Lung (tissue), 12 donors: ENCODE measurements around the gene ACSF3. TPM values are rescaled to one million over a fixed set of nuclear protein-coding genes. Genes with fewer than 3 reads are reported as not detected.
A peak's percentile ranks its signal among the peaks of the same experiment; 100 is the strongest.

ENCODE experiments used
- ATAC-seq: fragments of 200-7000 bp; cut with Tn5 transposase; one replicate; pipeline ENCODE4 v1.9.1; 2020; ENCODE audit warnings: moderate number of reproducible peaks; ENCODE audit not compliant: insufficient read depth, low FRiP score
- DNase-seq, 3 donors: peaks; one replicate each; pipeline ENCODE4 v3.0.0-alpha.2; 2013 to 2017
- H3K27ac ChIP-seq, 2 donors: one replicate each; pipeline ENCODE4 v1.5.1; 2013; ENCODE audit warnings: mild to moderate bottlenecking in 2 of 2, moderate library complexity in 2 of 2, control low read depth in 1 of 2, inconsistent platforms in 1 of 2, low read depth in 1 of 2, low read length in 1 of 2
- H3K27me3 ChIP-seq, 3 donors: one replicate each; pipeline ENCODE4 v1.5.1; 2013; ENCODE audit warnings: low read length in 2 of 3; ENCODE audit not compliant: control insufficient read depth in 3 of 3, insufficient read depth in 3 of 3
- H3K36me3 ChIP-seq, 4 donors: one replicate each; pipeline ENCODE4 v1.5.1; 2013; ENCODE audit warnings: low read length in 4 of 4, mild to moderate bottlenecking in 1 of 4, moderate library complexity in 1 of 4; ENCODE audit not compliant: control insufficient read depth in 4 of 4, insufficient read depth in 4 of 4
- H3K4me1 ChIP-seq, 5 donors: one replicate each; pipeline ENCODE4 v1.5.1; 2013; ENCODE audit warnings: low read length in 5 of 5, mild to moderate bottlenecking in 2 of 5, moderate library complexity in 1 of 5; ENCODE audit not compliant: control insufficient read depth in 5 of 5, insufficient read depth in 5 of 5
- H3K4me3 ChIP-seq: one replicate; pipeline ENCODE4 v1.5.1; 2013; ENCODE audit warnings: mild to moderate bottlenecking, control low read depth, moderate library complexity
- H3K9ac ChIP-seq, 2 donors: one replicate each; pipeline ENCODE4 v1.5.1; 2013; ENCODE audit warnings: low read length in 2 of 2, control low read depth in 1 of 2; ENCODE audit not compliant: insufficient read depth in 1 of 2
- H3K9me3 ChIP-seq, 4 donors: one replicate each; pipeline ENCODE4 v1.5.1; 2013; ENCODE audit warnings: low read length in 3 of 4, mild to moderate bottlenecking in 1 of 4, moderate library complexity in 1 of 4; ENCODE audit not compliant: control insufficient read depth in 4 of 4, insufficient read depth in 3 of 4
- WGBS, 2 donors: extraction: QIAGEN DNeasy Blood & Tissue Kit; methylation state at CpG; one replicate each; pipeline ENCODE4 v1.1.7; 2013; 5-methylcytosine and 5-hydroxymethylcytosine counted together
- polyA plus RNA-seq, 2 donors: library from polyadenylated mRNA; stranded (reverse); fragments of 200-250 nt; gene quantifications; one replicate each; pipeline ENCODE4 v1.2.1, GENCODE V29; 2013
- total RNA-seq, 2 donors: library from RNA; depleted of rRNA in 1 of 2; stranded (reverse); fragments of >200 nt in 1 of 2; gene quantifications; one replicate each; pipeline ENCODE4 v1.2.1, GENCODE V29; 2014 to 2021
- TF ChIP-seq, protein P1 (sequence below): IDR thresholded peaks from 2 replicates; pipeline ENCODE4 v1.5.1; 2012; ENCODE audit warnings: mild to moderate bottlenecking; ENCODE audit errors: control extremely low read depth, extremely low read depth
- donor health status: control.
- donor health status: control.
- donor health status: Bipolar disorder and iron deficiency.
- donor health status: healthy.
- donor health status: DM: yes; HTN: yes; CAD: no.

ACSF3 gene
- total and polyA plus RNA-seq, 4 donors, result 17.4 to 33.6 (median 31.2) TPM

DNA sequence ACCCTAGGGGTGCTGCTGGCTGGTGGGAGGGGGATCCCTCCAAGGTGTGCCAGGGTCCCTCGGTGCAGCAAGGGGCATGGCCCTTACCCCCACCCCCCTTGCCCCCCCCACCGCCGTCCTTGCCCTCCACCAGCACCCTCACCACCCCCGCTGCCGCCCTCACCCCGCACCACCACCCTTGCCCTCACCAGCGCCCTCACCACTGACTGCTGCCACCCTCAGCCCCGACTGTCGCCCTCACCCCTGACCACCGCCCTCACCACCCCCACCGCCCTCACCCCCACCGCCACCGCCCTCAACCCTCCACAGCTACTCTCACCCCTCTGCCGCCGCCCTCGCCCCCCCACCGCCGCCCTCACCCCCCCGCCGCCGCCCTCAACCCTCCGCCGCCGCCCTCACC lies 23.1 kb upstream of the ACSF3 start:
- no peak overlapping the region for H3K27ac ChIP-seq
- peaks cover 0 to 3% (median 0%) of the 10 kb centered on the region in 3 donors for H3K27me3 ChIP-seq
- ATAC-seq (no peak), DNase-seq (no peak)
- peaks cover 0 to 11% (median 0%) of the 10 kb centered on the region in 5 donors for H3K4me1 ChIP-seq
- no peak overlapping the region for H3K4me3 ChIP-seq
- no peak overlapping the region for H3K9ac ChIP-seq
- TF ChIP-seq, protein P1, sequence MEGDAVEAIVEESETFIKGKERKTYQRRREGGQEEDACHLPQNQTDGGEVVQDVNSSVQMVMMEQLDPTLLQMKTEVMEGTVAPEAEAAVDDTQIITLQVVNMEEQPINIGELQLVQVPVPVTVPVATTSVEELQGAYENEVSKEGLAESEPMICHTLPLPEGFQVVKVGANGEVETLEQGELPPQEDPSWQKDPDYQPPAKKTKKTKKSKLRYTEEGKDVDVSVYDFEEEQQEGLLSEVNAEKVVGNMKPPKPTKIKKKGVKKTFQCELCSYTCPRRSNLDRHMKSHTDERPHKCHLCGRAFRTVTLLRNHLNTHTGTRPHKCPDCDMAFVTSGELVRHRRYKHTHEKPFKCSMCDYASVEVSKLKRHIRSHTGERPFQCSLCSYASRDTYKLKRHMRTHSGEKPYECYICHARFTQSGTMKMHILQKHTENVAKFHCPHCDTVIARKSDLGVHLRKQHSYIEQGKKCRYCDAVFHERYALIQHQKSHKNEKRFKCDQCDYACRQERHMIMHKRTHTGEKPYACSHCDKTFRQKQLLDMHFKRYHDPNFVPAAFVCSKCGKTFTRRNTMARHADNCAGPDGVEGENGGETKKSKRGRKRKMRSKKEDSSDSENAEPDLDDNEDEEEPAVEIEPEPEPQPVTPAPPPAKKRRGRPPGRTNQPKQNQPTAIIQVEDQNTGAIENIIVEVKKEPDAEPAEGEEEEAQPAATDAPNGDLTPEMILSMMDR, result no peak
- WGBS, 2 donors, result 94 to 100% methylated on average over 4 to 24 of the region's 24 CpGs
- H3K9me3 ChIP-seq, result no peaks in the 10 kb centered on the region
- no peaks in the 10 kb centered on the region for H3K36me3 ChIP-seq

DNA sequence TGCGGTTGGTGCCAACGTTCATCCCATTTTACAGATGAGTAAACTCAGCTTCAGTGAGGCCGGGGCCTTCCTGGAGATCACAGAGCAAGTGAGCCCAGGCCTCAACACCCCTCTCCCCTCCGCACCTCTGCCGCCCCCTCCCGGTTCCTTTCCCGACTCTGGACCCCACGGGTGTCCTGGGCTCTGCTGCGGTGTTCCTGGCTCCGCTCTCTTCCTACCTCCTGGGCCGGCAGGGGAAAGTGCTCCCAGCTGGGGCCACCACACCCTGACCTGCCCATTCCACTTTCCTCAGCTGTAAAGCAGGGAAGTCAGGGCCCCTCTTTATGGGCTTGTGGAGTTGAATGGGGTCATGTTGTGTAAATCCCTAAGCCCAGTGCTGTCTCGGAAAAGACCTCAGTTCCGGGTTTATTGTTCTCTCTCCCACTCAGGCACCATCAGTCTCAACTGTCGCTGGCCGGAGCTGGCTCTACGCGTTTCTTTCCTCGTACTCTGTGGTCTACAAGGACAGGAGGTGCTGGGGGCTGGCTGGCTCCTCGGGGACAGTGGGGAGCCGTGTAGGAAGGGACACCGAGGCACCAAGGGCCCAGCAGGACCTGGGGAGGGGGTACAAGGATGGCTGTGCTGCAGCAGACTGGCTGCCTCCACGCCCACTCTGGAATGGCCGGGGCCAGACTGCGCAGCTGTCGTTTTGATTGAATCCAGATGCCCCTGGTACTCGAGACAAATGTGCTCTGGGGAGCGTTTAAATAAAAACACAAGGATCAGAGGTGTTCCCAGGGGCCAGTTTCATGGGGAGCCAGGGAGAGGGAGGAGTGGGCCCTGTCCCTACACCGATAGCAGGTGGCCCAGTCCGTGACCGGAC lies 21.7 kb upstream of the ACSF3 start:
- TF ChIP-seq, protein P1, result no peak
- ATAC-seq (no peak), DNase-seq (peak; percentile 72 to 82 (median 75))
- Histone ChIP-seq H3K27me3 (no peaks in the 10 kb centered on the region), H3K27ac (no peak overlapping the region), H3K4me3 (no peak overlapping the region), H3K9me3 (no peaks in the 10 kb centered on the region), H3K4me1 (peaks cover 0 to 11% (median 0%) of the 10 kb centered on the region in 5 donors), H3K36me3 (no peaks in the 10 kb centered on the region), H3K9ac (no peak overlapping the region)
- WGBS, 2 donors, result 62 to 74% methylated on average over 30 of the region's 30 CpGs

DNA sequence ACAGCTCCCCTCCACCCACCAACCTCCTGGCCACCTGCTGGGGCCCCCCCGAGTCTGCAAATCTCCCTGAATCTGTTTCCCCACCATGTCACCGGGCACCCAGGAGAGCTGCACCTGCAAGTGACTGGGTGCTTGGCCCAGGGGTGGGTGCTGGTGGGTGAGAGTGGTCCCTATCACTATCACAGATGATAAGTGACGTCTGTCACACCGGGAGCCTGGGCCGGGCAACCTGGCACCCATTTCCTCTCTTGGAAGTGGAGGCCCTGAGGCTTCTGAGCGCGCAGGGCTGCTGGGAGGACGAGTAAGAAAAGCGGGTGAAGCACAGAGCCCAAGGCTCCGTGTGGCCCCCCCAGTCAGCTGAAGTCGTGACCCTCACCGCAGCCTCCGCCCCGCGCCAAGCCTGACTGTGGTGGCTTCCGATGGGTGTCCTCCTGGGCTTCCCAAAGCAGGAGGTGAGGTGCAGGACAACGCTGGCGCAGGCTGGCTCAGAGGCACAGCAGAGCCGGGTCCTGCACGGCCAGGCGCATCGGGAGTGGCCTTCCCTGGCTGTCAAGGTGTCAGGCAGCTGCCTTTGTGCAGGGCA lies 21.0 kb upstream of the ACSF3 start:
- ATAC-seq (no peak), DNase-seq (no peak)
- Histone ChIP-seq H3K27me3 (no peaks in the 10 kb centered on the region), H3K4me3 (no peak overlapping the region), H3K9me3 (no peaks in the 10 kb centered on the region), H3K36me3 (no peaks in the 10 kb centered on the region), H3K4me1 (peaks cover 0 to 11% (median 0%) of the 10 kb centered on the region in 5 donors), H3K9ac (no peak overlapping the region), H3K27ac (no peak overlapping the region)
- TF ChIP-seq, protein P1, result no peak
- WGBS, 2 donors, result 88 to 93% methylated on average over 22 of the region's 22 CpGs
